Stimulated activated CD8-positive, alpha-beta memory T cell treated with anti-CD3 and anti-CD28 coated beads, Interleukin-12 subunit alpha, Interleukin-12 subunit beta, amount 100 ng/mL, for 24 hours (primary cell): Measurements from ENCODE around the gene TDRD5.

Experiments
- DNase-seq: peaks from one replicate; pipeline ENCODE4 v3.0.0-alpha.2; 2020; ENCODE audit errors: extremely low read depth

TDRD5 gene

GRCh38 chr1:179591592-179592580 is at the start of gene TDRD5:
TSS of gene TDRD5 (plus strand) at chr1:179591832. CDS start at chr1:179592616, 784 bp downstream.
- no peak for DNase-seq

GRCh38 chr1:179545321-179545720 is 46.3 kb upstream of the TDRD5 start:
- no peak for DNase-seq

GRCh38 chr1:179547021-179547535 is 44.6 kb upstream of the TDRD5 start:
- no peak for DNase-seq

GRCh38 chr1:179548666-179549367 is 42.8 kb upstream of the TDRD5 start:
- DNase-seq: no peak

GRCh38 chr1:179549368-179549700 is 42.3 kb upstream of the TDRD5 start:
- no peak for DNase-seq

GRCh38 chr1:179550746-179551682 is 40.6 kb upstream of the TDRD5 start:
- DNase-seq: no peak

GRCh38 chr1:179554427-179554826 is 37.2 kb upstream of the TDRD5 start:
- no peak for DNase-seq

GRCh38 chr1:179558078-179558477 is 33.6 kb upstream of the TDRD5 start:
- no peak for DNase-seq

- no peak for DNase-seq
Measured at GRCh38 chr1:179575497-179576314, 15.9 kb upstream of the TDRD5 start, which contains the start of gene NPHS2. TSS of gene NPHS2 (minus strand) at chr1:179575948. CDS start at chr1:179575864, 84 bp downstream.

GRCh38 chr1:179576509-179576908 is 15.1 kb upstream of the TDRD5 start:
- no peak for DNase-seq

GRCh38 chr1:179583771-179584320 is 7.8 kb upstream of the TDRD5 start:
- no peak for DNase-seq

- DNase-seq: no peak
Measured at GRCh38 chr1:179586107-179586823, 5.4 kb upstream of the TDRD5 start.

- DNase-seq: no peak
Measured at GRCh38 chr1:179587336-179587735, 4.3 kb upstream of the TDRD5 start.

GRCh38 chr1:179588425-179589024 is 3.1 kb upstream of the TDRD5 start:
- DNase-seq: no peak

GRCh38 chr1:179589509-179589908 is 2.1 kb upstream of the TDRD5 start:
- no peak for DNase-seq

- DNase-seq: no peak
Measured at GRCh38 chr1:179590671-179591070, 961 bp upstream of the TDRD5 start.

- DNase-seq: no peak
Measured at GRCh38 chr1:179591253-179591591, 410 bp upstream of the TDRD5 start.

GRCh38 chr1:179598631-179599030 is 7.0 kb downstream of the TDRD5 start:
- DNase-seq: no peak

GRCh38 chr1:179599623-179600249 is 8.1 kb downstream of the TDRD5 start:
- no peak for DNase-seq
